A673 (cell line): ENCODE results near the gene NLRP14. TPM values are rescaled to one million over a fixed set of nuclear protein-coding genes. Genes with fewer than 3 reads are reported as not detected.

Experiments
- BruUV-seq: library from RNA; stranded (reverse); fragments of 400-500 nt; replicated peaks from 2 replicates; lab custom pipeline; 2021; lab: Mats Ljungman, UMichigan
- CTCF ChIA-PET: fragments of 300-600 bp; sonication (Branson Sonifier 250); formaldehyde crosslinking; loops from one replicate; lab custom pipeline; 2022; ENCODE audit warnings: antibody characterized with exemption; lab: Charles Lee
- POLR2A ChIA-PET: fragments of 300-600 bp; sonication (Branson Sonifier 250); formaldehyde crosslinking; loops from one replicate; lab custom pipeline; 2022; ENCODE audit warnings: antibody characterized with exemption; ENCODE audit not compliant: low non-redundant PET; lab: Charles Lee
- DNase-seq: peaks from one replicate; pipeline ENCODE4 v3.0.0-alpha.2; 2015; ENCODE audit warnings: low spot score
- H3K27ac ChIP-seq: fragments of 200-600 bp; sonication (generic); 2 replicates; pipeline ENCODE4 v1.5.1; 2016; ENCODE audit warnings: mixed run types, low read depth, mild to moderate bottlenecking, mixed read lengths, antibody characterized with exemption, low read length; ENCODE audit not compliant: poor library complexity, severe bottlenecking
- H3K27me3 ChIP-seq: fragments of 200-600 bp; sonication (generic); replicated peaks from 2 replicates; pipeline ENCODE4 v1.6.1; 2017; ENCODE audit warnings: mixed run types, low read depth, mild to moderate bottlenecking, mixed read lengths, antibody characterized with exemption, low read length; ENCODE audit not compliant: insufficient read depth, poor library complexity
- H3K36me3 ChIP-seq: fragments of 200-600 bp; sonication (generic); 2 replicates; pipeline ENCODE4 v1.6.1; 2016; ENCODE audit warnings: mixed run types, mild to moderate bottlenecking, mixed read lengths, antibody characterized with exemption, low read length; ENCODE audit not compliant: insufficient read depth, poor library complexity, severe bottlenecking
- H3K4me1 ChIP-seq: fragments of 200-600 bp; sonication (generic); 2 replicates; pipeline ENCODE4 v1.6.1; 2017; ENCODE audit warnings: mixed run types, mild to moderate bottlenecking, mixed read lengths, antibody characterized with exemption, low read length; ENCODE audit not compliant: insufficient read depth, poor library complexity, severe bottlenecking
- H3K4me3 ChIP-seq: fragments of 200-600 bp; sonication (generic); 2 replicates; pipeline ENCODE4 v1.5.1; 2016; ENCODE audit warnings: low read depth, mixed run types, mild to moderate bottlenecking, mixed read lengths, low read length; ENCODE audit not compliant: poor library complexity, severe bottlenecking
- H3K9me3 ChIP-seq: fragments of 200-600 bp; sonication (generic); 2 replicates; pipeline ENCODE4 v1.6.1; 2016; ENCODE audit warnings: mixed run types, low read depth, mild to moderate bottlenecking, mixed read lengths, antibody characterized with exemption, low read length; ENCODE audit not compliant: poor library complexity, severe bottlenecking
- EZH2 ChIP-seq: fragments of 200-600 bp; sonication (generic); IDR thresholded peaks from 2 replicates; pipeline ENCODE4 v1.6.1; 2017; ENCODE audit warnings: borderline replicate concordance, low read depth, mild to moderate bottlenecking, mixed read lengths, antibody characterized with exemption, low read length; ENCODE audit not compliant: poor library complexity, severe bottlenecking
- intact Hi-C: fragments of 100-400 bp; cut with micrococcal nuclease; formaldehyde crosslinking; loops from one replicate; pipeline ENCODE4 v1.10.0; 2022; ENCODE audit not compliant: unreplicated experiment
- total RNA-seq: library from RNA; stranded (reverse); gene quantifications from 2 replicates; pipeline ENCODE4 v1.2.3, GENCODE V29; 2021
- TF ChIP-seq, protein P1 (sequence below): fragments of 300-800, 200-600 bp; sonication (generic); conservative IDR thresholded peaks from 2 replicates; pipeline ENCODE4 v1.5.1; 2017; ENCODE audit warnings: low read depth, mild to moderate bottlenecking, antibody characterized with exemption, low read length, moderate library complexity, mixed read lengths

Gene NLRP14
- total RNA-seq, 1 experiment from 2014 or later = not detected

DNA sequence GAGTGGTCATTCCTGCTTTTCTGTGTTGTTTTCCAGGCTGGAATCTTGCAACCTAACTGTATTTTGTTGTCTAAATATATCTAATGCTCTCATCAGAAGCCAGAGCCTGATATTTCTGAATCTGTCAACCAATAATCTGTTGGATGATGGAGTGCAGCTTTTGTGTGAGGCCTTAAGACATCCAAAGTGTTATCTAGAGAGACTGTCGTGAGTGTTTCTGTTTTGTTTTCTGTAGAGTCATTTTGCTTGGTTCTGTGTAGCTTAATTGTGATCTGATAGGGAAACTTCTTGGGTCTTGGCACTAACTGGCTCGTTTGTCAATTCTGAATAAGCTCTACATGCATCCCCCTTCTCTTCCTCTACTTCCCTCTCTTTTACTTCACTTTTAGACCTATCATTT lies 37.4 kb downstream of the NLRP14 start:
- ChIA-PET CTCF (no interaction called here), POLR2A (no interaction called here)
- intact Hi-C loops = no loop called here
- DNase-seq = no peak
- H3K4me1 ChIP-seq = no peaks in the 10 kb centered on the region
- no peaks in the 10 kb centered on the region for H3K36me3 ChIP-seq
- TF ChIP-seq EZH2 = no peak
- TF ChIP-seq, protein P1, sequence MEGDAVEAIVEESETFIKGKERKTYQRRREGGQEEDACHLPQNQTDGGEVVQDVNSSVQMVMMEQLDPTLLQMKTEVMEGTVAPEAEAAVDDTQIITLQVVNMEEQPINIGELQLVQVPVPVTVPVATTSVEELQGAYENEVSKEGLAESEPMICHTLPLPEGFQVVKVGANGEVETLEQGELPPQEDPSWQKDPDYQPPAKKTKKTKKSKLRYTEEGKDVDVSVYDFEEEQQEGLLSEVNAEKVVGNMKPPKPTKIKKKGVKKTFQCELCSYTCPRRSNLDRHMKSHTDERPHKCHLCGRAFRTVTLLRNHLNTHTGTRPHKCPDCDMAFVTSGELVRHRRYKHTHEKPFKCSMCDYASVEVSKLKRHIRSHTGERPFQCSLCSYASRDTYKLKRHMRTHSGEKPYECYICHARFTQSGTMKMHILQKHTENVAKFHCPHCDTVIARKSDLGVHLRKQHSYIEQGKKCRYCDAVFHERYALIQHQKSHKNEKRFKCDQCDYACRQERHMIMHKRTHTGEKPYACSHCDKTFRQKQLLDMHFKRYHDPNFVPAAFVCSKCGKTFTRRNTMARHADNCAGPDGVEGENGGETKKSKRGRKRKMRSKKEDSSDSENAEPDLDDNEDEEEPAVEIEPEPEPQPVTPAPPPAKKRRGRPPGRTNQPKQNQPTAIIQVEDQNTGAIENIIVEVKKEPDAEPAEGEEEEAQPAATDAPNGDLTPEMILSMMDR = no peak
- no peaks in the 10 kb centered on the region for H3K9me3 ChIP-seq
- no peaks in the 10 kb centered on the region for H3K27me3 ChIP-seq
- no TSS peak for BruUV-seq
- no peak overlapping the region for H3K4me3 ChIP-seq
- H3K27ac ChIP-seq = no peak overlapping the region

DNA sequence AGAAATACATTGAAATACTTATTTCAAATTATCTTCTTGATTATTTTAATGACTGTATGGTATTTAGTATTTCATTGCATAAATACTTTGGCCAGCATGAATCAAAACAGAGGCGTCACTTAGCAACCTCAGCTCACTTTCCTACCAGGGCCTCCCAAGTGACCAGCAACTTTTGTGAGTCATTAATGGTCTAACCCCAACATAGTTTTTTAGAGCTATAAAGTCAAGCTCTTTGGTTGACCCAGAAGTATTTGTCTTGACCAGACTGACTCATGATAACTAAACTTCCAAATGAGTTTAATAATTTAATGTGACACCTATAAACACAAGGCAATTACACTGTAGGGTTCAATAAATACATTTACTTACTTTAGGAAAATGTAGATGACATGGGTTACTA lies 40.6 kb downstream of the NLRP14 start:
- CTCF ChIA-PET = no interaction called here
- POLR2A ChIA-PET = no interaction called here
- no peaks in the 10 kb centered on the region for H3K36me3 ChIP-seq
- H3K9me3 ChIP-seq = no peaks in the 10 kb centered on the region
- no peak overlapping the region for H3K4me3 ChIP-seq
- no peak for TF ChIP-seq EZH2
- TF ChIP-seq, protein P1 = no peak
- intact Hi-C loops = no loop called here
- no peak for DNase-seq
- BruUV-seq = no TSS peak
- no peak overlapping the region for H3K27ac ChIP-seq
- no peaks in the 10 kb centered on the region for H3K27me3 ChIP-seq
- H3K4me1 ChIP-seq = no peaks in the 10 kb centered on the region

DNA sequence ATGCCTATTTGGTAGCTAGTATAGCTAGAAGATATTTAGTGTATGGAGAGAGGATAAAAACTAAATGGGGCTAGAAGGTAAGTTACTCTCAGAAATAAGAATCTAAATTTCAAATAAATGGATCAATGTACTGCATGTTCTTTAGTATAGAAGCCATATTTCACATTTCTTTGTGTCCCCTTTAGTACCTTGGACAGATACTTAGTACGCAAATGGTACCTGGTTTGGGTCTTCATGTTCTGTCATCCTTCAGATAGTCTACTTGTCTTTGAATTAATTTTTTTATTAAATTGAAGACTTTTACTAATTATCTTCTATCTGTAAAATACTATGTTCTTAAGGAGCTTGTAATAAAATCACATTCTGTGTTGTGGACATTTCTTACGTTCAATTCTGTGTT lies 42.3 kb downstream of the NLRP14 start:
- BruUV-seq = no TSS peak
- H3K27ac ChIP-seq = no peak overlapping the region

More for the DNA sequence above, 42.3 kb downstream of the NLRP14 start:
- H3K9me3 ChIP-seq = no peaks in the 10 kb centered on the region
- DNase-seq = no peak
- H3K27me3 ChIP-seq = no peaks in the 10 kb centered on the region
- ChIA-PET CTCF (no interaction called here), POLR2A (no interaction called here)
- H3K36me3 ChIP-seq = no peaks in the 10 kb centered on the region
- H3K4me3 ChIP-seq = no peak overlapping the region
- intact Hi-C loops = no loop called here
- no peaks in the 10 kb centered on the region for H3K4me1 ChIP-seq
- TF ChIP-seq EZH2 = no peak
- TF ChIP-seq, protein P1 = no peak
